ENCODE results near the gene ZC3H12A.

Gene ZC3H12A

DNA sequence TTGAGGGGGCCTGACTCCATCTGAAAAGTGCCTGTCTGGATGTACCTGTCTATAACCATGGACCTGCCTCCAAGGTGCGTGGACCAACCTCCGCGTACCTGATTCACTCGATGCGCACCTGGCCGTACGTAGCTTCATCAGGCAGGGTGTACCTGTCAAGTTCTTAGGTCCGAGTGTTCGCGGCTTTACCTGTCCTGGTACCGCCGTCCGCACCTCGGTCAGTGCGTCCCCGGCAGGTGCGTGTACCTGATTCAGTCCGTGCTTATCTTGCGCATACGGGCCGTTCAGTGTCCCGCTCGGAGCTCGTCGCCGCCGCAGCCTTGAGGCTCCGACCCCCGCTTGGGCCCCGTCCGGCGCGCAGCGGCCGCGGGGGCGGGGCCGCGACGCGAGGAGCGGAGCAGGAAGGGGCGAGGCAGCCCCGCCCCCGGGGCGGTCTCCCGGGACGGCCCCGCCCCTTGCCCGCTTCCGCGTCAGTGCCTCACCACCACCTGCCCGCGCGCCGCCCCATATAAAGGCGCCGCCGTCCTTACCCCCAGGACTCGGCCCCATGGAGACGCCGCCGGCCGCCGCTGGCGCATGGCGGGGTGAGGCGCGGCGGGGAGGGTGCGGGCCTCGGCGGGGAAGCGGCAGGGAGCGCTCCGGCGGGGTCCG is at the start of gene ZC3H12A:
ZC3H12A (plus strand) TSS at position 535 of the 651 bp plus-strand sequence. CDS start 917 bp downstream, outside the sequence.
- DNase-seq (ENCODE audit: low read depth in 3 of 3) = peak; percentile 79 to 88 (median 85)

DNA sequence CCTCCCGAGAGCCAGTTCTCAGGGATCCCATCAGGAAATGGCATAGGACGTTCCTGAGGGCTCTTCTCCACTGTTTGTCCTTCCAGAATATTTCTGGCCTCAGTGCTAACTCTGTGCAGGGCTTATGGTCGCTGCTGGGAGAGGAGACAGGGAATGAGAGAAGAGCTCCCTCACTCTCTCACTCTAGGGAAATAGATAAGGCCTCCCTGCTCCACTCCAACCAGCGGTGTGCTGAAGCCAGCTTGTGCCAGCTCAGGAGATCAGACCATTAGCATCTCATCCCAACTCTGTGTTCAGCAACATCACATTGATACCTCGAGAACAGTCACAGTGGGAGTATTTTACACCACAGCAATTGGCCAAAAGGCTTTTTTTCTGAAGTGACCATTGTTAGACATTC is 49.2 kb upstream of the ZC3H12A start:
- DNase-seq (ENCODE audit: low read depth in 3 of 3) = no peak

DNA sequence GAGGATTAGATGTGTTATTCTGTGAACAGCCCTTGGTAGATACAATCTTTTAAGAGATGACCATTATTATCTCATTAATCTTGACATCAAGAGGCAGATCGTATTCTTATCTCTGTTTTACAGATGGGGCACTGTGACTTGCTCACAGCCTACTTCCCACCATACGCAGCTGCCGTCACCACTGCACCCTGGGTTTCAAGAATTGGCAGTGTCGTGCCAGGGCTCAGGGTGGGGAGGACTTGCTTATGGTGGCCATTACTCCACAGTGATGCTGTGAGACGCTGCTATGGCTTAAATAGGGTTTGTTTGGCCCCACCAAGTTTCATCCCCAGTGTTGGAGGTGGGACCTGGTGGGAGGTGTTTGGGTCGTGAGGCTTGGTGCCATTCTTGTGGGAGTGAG is 45.4 kb upstream of the ZC3H12A start:
- DNase-seq (ENCODE audit: low read depth in 3 of 3) = no peak

DNA sequence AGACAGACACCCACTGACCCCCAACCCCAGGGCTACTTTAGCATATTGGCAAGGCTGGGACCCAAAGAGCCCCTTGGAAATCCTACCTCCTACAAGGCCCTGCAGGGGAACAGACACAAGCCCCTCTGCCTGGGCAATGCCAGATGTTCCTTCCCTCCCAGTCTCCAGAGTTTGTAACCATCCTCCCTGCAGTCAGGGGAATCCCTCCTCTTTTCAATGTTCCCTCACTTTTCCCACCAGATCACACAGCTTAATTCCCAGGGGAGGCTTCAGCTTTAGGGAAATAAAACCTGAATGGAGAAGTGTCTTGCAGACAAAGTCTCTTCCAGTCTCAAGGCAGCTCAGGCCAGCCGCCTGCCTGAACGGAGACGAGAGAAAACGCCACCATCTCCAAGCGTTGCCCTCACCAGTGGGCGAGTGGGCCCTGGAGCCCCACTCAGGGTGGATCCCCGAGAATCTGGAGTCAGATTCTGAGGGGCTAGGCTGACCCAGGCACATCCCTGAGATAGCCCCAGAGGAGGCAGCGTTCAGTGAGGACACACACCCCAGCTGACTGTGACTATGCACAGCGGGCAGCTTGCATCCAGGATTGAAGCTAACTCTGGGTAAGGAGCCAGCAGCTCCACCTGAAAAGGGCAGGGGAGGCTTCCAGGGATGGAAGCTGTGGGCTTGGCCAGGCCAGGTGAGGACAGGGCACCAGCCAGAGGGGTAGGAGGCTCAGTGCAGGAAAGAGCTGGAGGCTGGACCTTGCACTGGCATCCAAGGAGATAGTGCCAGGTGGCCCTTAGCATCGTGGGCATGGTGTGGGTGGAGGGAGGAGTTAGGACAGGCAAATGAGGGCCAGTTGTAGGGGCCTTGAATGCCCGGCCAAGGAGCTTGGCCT is 44.0 kb upstream of the ZC3H12A start:
- DNase-seq (ENCODE audit: low read depth in 3 of 3) = no peak

DNA sequence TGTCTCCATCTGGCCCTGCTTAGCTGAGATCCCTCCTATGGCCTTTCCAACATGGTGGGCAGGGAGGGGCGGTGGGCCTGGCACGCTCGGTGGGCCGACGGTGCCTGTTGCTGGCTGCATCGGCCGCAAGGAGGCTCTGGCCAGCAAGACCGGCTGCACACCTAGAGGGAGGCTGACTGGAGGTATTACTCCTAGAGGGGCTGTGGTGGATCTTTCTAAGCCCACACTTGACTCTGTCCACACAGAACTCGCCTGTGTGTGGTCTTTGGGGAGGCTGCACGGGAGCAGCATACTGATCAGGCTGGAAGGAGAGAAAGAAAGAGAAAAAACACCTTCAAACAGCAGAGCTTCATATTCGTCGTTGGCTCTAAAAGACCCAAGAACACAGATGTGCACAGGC is 41.7 kb upstream of the ZC3H12A start:
- DNase-seq (ENCODE audit: low read depth in 3 of 3) = no peak

DNA sequence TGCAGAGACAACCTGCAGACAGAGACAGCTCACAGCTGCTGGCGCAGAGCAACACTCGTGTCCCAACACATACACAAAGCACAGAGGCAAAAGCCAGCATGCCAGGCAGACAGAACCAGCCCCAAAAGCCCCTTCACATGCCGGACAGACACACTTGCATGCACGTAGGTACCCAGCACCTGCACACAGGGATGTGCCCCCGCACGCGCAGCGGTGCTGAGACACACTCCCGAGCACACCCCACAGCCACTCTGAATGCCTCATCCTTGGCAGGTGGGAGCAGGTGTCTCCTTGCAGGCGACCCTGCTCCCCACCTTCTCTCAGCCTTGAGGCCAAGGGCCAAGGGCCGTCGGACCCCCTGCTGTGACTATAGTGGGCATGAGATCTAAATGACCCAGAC is 41.2 kb upstream of the ZC3H12A start:
- DNase-seq (ENCODE audit: low read depth in 3 of 3) = no peak

DNA sequence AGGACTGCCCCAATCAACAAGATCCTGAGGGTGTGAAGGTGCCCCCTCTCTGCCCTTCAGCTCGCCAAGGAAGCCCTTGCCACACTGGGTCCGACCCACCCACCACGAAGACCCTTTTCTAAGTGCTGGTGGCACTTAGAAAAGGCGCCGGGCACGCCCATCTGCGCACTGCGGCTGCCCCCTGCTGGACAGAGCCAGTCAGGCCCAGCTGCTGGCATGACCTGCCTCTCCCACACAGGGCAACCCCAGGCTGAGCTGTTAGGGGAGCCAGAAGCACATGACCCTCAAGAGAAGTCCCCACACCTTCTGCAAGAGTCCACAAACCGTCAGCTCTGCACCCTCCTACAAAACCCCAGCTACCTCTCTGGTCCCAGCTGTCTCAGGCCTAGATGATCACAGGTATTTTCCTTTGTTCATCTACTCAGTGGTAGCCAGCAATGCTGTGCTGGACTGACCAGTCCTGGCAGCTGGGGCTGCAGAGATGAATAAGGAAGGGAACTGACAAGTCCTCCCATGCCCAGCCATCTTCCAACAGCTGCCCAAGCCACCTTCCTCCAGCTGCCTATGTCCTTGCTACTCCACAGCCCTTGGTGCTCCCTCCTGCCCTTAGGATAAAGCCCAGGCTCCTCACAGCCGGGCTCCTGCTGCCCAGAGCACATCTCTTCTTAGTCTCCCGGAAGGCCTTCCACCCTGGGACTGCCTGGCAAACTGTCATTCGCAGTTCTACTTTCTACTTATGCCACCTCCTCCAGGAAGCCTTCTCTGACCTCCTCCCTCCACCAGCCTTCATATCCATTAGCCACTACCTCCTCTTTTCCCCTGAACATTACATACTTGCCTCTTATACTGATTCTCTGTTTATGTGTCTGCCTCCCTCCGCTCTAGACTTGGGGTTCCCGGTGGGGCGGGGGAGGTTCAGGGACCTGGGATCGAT is 39.8 kb upstream of the ZC3H12A start:
- peak; percentile 56 to 71 (median 58) for DNase-seq (ENCODE audit: low read depth in 3 of 3)

DNA sequence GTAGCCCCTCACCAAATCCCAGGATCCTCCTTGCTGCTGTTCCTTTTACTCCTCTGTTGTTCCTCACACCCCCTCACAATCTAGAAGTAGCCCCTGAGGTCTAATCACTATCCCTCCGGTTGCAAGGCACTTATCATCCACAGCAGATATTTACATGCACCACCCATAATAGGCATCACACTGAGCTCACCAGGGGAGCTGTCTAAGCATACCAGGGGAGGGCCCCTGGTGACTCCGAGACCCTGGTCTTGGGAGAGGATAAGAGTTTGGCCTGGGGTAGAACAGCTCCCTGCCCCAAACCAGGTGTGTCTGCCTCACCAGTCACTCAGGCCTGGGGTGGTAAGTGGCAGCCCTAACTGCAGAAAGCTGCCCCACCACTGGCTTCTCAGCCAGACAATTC is 37.3 kb upstream of the ZC3H12A start:
- DNase-seq (ENCODE audit: low read depth in 3 of 3) = no peak

DNA sequence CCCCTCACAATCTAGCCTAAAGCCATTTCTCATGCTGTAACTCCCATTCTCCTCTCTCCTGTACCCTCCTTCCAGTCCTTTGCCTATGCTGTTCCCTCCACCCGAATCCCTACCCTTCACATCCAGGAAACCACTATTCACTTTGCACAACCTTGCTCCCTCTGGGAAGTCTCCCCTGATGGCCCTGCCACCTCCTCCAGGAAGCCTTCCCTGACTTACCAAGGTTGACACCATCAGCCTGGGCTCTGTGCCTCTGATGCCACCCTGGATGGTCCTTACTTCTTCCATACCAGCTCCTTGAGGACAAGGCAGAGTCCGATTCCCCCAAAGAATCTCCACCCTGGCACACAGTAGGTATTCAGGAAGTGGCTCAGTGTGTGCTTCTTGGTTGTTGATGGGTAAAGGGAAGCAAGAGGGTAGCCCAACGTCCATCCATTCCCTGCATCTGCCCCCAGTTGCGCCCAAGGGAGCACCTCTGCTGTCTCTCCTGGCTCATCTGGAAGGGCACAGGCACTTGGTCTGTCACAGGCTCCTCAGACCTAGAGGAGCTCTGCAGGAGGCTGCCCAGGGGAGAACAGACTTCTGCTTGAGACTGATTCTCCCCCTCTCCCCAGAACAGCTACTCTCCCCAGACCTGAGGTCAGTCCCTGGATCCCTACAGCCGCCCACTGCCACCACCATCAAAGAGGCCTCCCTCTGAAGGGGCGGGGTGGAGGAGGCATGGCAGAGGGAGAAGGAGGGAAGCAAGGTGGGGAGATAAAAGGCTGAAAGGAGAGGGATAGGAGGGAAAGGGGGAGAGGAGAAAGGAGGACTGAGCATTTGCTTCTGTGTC is 36.1 kb upstream of the ZC3H12A start:
- no peak for DNase-seq (ENCODE audit: low read depth in 3 of 3)

DNA sequence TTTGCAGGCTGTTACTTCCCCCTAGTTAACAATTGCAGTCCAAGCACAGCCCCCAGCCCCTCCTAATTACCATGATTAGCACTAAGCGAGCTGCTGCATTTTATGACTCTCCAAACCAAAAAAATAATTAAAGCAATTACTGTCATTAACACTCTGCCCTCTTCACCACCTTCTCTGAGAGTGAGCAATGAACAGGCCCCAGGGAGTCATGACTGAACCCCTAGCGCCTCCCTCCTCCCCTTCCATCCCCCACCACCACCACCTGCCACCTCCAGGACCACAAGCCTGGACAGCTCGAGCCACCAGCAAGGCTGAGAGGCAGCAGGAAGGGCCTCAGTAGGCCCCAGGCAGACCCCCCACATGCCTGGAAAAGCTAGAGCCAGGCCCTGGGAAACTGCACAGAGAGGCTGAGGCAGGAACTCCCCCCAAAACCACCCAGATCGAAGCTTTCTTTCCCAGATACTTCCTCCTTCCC is 35.5 kb upstream of the ZC3H12A start:
- DNase-seq (ENCODE audit: low read depth in 3 of 3) = no peak

DNA sequence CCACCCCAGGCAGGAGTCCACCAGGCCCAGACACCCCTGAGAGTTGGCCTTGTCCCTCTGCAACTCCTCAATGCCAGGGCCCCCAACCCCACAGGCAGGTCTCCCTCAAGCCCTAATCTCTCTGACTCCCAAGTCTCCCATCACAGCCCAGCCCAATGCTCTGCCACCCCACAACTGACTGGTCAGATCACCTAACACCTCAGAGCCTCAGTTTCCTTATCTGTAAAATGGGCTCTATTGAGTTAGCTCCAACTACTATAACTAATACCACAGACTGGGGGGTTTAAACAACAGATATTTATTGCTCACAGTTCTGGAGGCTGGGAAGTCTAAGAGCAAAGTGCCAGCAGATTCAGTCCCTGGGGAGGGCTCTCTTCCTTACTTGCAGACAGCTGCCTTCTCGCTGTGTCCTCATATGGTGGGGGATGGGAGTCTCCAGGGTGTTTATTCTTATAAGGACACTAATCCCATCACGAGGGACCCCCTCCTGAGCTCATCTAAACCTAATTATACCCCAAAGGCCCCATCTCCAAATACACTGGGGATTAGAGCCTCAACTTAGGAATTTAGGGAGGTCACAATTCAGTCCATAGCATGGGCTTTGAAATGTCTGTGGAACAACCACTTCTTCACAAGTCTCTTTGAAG is 34.9 kb upstream of the ZC3H12A start:
- DNase-seq (ENCODE audit: low read depth in 3 of 3) = no peak

DNA sequence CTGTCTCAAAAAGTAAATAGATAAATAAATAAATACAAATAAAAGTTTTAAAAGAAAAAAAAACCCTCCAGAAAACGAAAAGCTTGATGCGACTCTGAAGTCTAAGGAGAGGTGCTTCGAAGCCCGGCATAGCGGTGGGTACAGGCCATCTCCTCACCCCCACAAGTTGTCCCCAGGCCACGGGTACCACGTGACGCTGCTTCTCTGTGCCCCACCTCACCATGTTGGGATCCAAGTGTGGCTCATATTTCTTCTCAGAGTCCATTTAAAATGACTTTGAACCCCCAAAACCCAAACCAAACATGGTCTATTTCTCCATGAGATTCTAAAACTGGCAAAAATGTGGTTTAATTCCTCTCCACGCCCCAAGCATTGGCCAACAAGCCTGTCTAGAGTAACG is 32.9 kb upstream of the ZC3H12A start:
- DNase-seq (ENCODE audit: low read depth in 3 of 3) = no peak

DNA sequence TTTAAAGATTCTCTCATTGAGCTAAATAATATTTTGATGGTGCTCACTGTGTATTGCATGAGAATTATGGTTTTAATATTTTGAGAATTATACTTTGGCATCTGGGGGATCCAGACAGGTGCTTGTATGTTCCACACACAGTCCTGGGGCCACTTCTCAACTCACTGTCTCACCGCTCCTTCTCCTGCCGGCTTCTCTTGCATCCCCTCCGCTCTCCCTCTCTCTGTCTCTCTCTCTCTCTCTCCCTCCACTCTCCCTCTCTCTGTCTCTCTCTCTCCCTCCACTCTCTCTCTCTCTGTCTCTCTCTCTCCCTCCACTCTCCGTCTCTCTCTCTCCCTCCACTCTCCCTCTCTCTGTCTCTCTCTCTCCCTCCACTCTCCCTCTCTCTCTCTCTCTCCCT is 32.2 kb upstream of the ZC3H12A start:
- no peak for DNase-seq (ENCODE audit: low read depth in 3 of 3)

DNA sequence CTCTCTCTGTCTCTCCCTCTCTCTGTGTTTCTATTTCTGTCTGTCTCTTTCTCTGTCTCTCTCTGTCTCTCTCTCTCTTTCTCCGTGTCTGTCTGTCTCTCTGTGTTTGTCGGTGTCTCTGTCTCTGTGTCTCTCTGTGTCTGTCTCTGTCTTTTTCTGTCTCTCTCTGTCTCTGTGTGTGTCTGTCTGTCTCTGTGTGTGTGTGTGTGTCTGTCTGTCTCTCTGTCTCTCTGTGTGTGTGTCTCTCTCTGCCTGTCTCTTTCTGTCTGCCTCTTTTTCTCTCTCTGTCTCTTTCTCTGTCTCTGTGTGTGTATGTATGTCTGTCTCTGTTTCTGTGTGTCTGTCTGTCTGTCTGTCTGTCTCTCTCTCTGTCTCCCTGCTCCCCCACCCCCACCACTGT is 31.7 kb upstream of the ZC3H12A start:
- no peak for DNase-seq (ENCODE audit: low read depth in 3 of 3)

DNA sequence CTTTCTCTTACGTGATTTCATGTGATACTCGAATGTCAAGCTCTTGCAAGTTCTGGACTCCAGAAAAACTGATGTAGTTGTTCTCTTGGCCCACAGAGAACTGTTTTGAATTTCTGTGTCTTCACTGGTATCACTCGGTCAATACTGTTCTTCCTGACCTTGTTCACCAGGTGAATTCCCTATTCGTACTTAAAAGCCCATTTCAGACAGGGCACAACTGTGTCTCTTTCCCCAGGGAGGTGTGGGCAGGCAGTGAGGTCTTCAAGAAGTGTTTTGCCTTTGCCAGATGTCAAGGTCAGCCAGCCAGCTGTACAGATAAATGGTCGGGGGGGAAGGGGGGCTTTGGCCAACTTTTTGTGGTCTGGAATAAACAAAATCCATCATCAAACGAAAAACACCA is 27.5 kb upstream of the ZC3H12A start:
- DNase-seq (ENCODE audit: low read depth in 3 of 3) = no peak

DNA sequence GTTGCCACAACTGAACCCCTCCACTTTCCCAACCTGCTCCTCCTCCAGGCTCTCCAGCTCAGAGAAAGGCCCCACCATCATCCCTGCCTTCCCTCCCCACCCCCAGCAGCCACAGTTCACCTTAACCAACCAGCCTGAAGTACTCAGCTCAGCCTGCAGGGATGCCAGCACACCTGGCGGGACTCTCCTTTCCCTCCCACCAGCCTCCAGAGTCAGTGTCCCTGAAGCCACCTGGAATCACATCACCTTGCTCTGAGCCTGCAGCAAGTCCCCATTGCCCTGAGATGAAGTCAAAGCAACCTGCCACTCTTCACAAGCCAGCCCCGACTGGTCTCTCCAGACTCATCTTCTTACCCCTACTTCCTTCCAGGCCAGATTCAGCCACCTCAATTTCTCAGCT is 26.2 kb upstream of the ZC3H12A start:
- no peak for DNase-seq (ENCODE audit: low read depth in 3 of 3)

DNA sequence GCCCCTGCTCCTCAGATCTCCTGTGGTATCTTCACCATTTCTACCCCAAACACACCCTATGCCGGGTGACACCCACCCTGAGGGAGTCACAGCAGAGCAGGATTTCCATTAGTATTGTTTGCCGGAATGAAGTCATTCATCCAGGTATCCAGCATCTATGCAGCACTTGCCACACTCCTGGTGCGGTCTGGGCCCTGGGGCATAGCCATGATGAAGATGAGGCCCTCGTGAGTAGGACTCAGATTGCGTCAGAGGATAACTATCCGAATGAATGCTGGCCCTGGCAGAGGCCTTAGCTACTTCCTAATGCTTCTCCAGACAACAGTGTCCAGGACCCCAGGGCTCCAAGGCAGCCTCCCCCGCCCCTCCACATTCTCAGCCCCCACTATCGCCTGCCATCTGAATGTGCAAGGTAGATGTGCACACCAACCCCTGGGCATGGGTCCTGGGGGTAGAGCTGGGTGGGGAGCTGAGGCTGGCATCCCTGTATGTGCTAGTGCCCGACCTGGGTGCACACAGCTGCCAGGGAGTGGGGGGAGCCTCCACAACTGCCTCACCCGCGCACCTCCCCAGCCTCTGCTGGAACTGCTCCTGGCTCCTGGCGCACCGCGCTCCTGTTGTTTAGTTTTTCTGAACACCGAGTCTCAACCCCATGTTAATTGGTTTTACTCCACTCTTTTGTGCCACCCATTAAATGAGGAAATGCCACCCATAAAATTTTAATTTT is 25.5 kb upstream of the ZC3H12A start:
- DNase-seq (ENCODE audit: low read depth in 3 of 3) = no peak

DNA sequence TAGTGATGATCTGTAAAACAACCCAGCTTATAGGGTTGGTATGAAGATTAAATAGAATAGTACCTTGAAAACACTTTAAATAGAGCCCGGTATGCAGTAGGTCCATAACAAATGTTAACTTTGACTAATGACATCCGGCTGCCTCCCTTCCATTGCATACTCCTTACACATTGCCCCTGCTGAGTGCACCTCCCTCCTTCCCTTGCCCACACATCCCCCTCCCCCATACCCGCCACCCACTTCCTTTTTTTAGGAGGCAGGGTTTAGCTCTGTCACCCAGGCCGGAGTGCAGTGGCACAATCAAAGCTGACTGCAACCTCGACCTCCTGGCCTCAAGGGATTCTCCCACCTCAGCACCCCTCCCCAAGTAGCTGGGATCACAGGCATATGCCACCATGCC is 24.4 kb upstream of the ZC3H12A start:
- DNase-seq (ENCODE audit: low read depth in 3 of 3) = peak in 1 of 3 experiments; percentile 30

DNA sequence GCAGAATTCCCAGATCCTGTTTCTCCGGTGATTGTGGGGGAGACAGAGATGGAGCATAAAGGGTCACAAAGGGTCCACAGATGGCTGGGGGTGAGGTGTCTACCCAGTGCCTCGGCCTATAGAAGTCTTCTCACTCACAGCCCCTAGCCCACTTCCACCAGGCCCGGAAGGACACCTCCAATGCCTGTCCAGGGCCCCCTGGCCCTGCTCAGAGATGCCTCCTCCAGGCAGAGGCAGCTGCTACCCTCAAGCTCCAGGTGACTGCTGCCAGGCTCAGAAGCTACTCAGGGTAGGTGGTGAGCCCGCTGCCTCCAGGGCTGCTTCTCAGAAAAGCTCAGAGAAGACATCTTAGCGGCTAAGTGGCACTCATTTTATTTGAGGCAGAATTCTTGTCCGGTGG is 22.0 kb upstream of the ZC3H12A start:
- no peak for DNase-seq (ENCODE audit: low read depth in 3 of 3)

DNA sequence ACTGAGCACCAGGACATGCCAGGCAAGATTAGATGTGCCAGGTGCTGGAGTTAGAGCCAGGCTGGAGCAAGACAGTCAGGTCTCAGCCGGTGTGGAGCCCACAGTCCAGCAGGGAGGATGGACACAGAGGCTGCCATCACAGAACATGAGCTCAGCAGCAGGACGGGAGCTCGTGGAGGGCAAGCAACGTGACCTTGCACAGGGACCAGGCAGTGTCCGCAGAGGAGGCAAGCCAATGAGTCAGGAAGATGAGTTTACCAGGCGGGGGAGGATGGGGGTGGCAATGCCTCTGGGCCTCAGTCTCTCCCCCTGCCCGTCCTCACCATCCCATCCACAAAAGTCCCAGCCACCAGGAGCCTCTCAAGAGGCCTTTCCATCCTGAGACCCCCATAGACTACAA is 20.7 kb upstream of the ZC3H12A start:
- no peak for DNase-seq (ENCODE audit: low read depth in 3 of 3)
